ENCODE results near the gene GNG7. TPM values are rescaled to one million over a fixed set of nuclear protein-coding genes. Genes with fewer than 3 reads are reported as not detected.
"Not testable (repeated sequence)": the region's sequence is repeated elsewhere in the genome, so short reads cannot be mapped to it uniquely, and the experiment has no call there.

The GNG7 gene
- total RNA-seq, 1 donor from 2014 or later = 0.68 TPM

- no peak for ATAC-seq
Observed at GRCh38 chr19:2641332-2641698, 61.2 kb downstream of the GNG7 start.

GRCh38 chr19:2640563-2641331 lies 61.7 kb downstream of the GNG7 start:
- ATAC-seq = no peak

GRCh38 chr19:2639999-2640398 lies 62.5 kb downstream of the GNG7 start:
- ATAC-seq = no peak

- no peak for ATAC-seq
Observed at GRCh38 chr19:2638417-2638940, 64.0 kb downstream of the GNG7 start.

- peak; percentile 62 for ATAC-seq
Observed at GRCh38 chr19:2636897-2637683, 65.4 kb downstream of the GNG7 start.

GRCh38 chr19:2636141-2636896 lies 66.2 kb downstream of the GNG7 start:
- ATAC-seq = no peak

GRCh38 chr19:2634960-2635359 lies 67.5 kb downstream of the GNG7 start:
- no peak for ATAC-seq

- ATAC-seq = no peak
Observed at GRCh38 chr19:2634228-2634951, 68.1 kb downstream of the GNG7 start.

GRCh38 chr19:2633693-2634075 lies 68.8 kb downstream of the GNG7 start:
- no peak for ATAC-seq

- ATAC-seq = no peak
Observed at GRCh38 chr19:2631213-2631821, 71.2 kb downstream of the GNG7 start.

GRCh38 chr19:2630352-2631001 lies 72.0 kb downstream of the GNG7 start:
- ATAC-seq = no peak

- no peak for ATAC-seq
Observed at GRCh38 chr19:2629491-2630351, 72.8 kb downstream of the GNG7 start.

GRCh38 chr19:2628597-2628996 lies 73.9 kb downstream of the GNG7 start:
- no peak for ATAC-seq

- ATAC-seq = no peak
Observed at GRCh38 chr19:2627855-2628254, 74.6 kb downstream of the GNG7 start.

GRCh38 chr19:2627319-2627829 lies 75.1 kb downstream of the GNG7 start:
- peak; percentile 90 for ATAC-seq

- no peak for ATAC-seq
Observed at GRCh38 chr19:2625434-2625833, 77.1 kb downstream of the GNG7 start.

GRCh38 chr19:2624537-2625091 lies 77.9 kb downstream of the GNG7 start:
- ATAC-seq = peak; percentile 13

GRCh38 chr19:2623798-2624197 lies 78.7 kb downstream of the GNG7 start:
- ATAC-seq = no peak

- not testable (repeated sequence) for ATAC-seq
Observed at GRCh38 chr19:2622371-2622961, 80.0 kb downstream of the GNG7 start.
